HEK293 (cell line): Measurements from ENCODE around the gene IL31RA.

ENCODE experiments used
- CTCF ChIA-PET: fragments of 350-600 bp; formaldehyde crosslinking; extraction: SDS; loops from one replicate; lab custom pipeline; 2021; ENCODE audit warnings: antibody characterized with exemption; lab: Yijun Ruan, JAX
- POLR2A ChIA-PET: fragments of 300-600 bp; formaldehyde crosslinking; extraction: SDS; loops from one replicate; lab custom pipeline; 2020; ENCODE audit warnings: antibody characterized with exemption, inconsistent platforms; lab: Yijun Ruan, JAX
- H3K27ac ChIP-seq: fragments of 200-500 bp; sonication (Bioruptor generic); 2 replicates; pipeline ENCODE4 v1.5.1; 2014; ENCODE audit warnings: low read depth, low read length, control low read depth, inconsistent platforms; ENCODE audit errors: extremely low read depth
- H3K36me3 ChIP-seq, 2 experiments: fragments of 200-500 bp in 1 of 2; sonication (Bioruptor generic) in 1 of 2; 1 replicate in 1 of 2; 2 replicates in 1 of 2; pipeline ENCODE4 v1.5.1; 2014 to 2017; ENCODE audit warnings: inconsistent platforms in 2 of 2, low read length in 2 of 2; ENCODE audit not compliant: control insufficient read depth in 2 of 2, insufficient read depth in 1 of 2
- H3K4me1 ChIP-seq: fragments of 200-500 bp; sonication (Bioruptor generic); 2 replicates; pipeline ENCODE4 v1.5.1; 2014; ENCODE audit warnings: mild to moderate bottlenecking, low read length, inconsistent platforms; ENCODE audit not compliant: control insufficient read depth, insufficient read depth
- H3K4me3 ChIP-seq: 2 replicates; pipeline ENCODE4 v1.5.1; 2011; ENCODE audit warnings: low read depth, mild to moderate bottlenecking, control low read depth, low read length, moderate library complexity
- H3K9me3 ChIP-seq: fragments of 200-500 bp; sonication (Bioruptor generic); 2 replicates; pipeline ENCODE4 v1.5.1; 2014; ENCODE audit warnings: low read depth, low read length, inconsistent platforms; ENCODE audit not compliant: control insufficient read depth, insufficient read depth
- ATF2 ChIP-seq: fragments of 450-650 bp; formaldehyde crosslinking; IDR thresholded peaks from 2 replicates; pipeline ENCODE4 v1.5.1; 2016; ENCODE audit warnings: missing biosample characterization, missing genetic modification characterization, low read depth
- HOXD13 ChIP-seq: sonication (generic); formaldehyde crosslinking; IDR thresholded peaks from 2 replicates; pipeline ENCODE4 v1.8.0; 2022; ENCODE audit warnings: missing genetic modification reagents, borderline replicate concordance
- KLF8 ChIP-seq: fragments of 450-650 bp; formaldehyde crosslinking; IDR thresholded peaks from 2 replicates; pipeline ENCODE4 v1.5.1; 2016; ENCODE audit warnings: missing biosample characterization, missing genetic modification characterization
- MYNN ChIP-seq: fragments of 450-650 bp; formaldehyde crosslinking; IDR thresholded peaks from 2 replicates; pipeline ENCODE4 v1.5.1; 2016; ENCODE audit warnings: missing biosample characterization, missing genetic modification characterization, borderline replicate concordance
- MZF1 ChIP-seq: fragments of 450-650 bp; formaldehyde crosslinking; IDR thresholded peaks from 2 replicates; pipeline ENCODE4 v1.5.1; 2017; ENCODE audit warnings: missing biosample characterization, missing genetic modification characterization, borderline replicate concordance
- SP7 ChIP-seq: fragments of 450-650 bp; formaldehyde crosslinking; IDR thresholded peaks from 2 replicates; pipeline ENCODE4 v1.5.1; 2016; ENCODE audit warnings: missing biosample characterization, missing genetic modification characterization
- ZFP3 ChIP-seq: fragments of 450-650 bp; formaldehyde crosslinking; IDR thresholded peaks from 2 replicates; pipeline ENCODE4 v1.5.1; 2016; ENCODE audit warnings: low read depth, missing biosample characterization, missing genetic modification characterization
- ZFP37 ChIP-seq: fragments of 450-650 bp; formaldehyde crosslinking; IDR thresholded peaks from 2 replicates; pipeline ENCODE4 v1.5.1; 2016; ENCODE audit warnings: missing biosample characterization, missing genetic modification characterization
- ZFP41 ChIP-seq: fragments of 450-650 bp; formaldehyde crosslinking; IDR thresholded peaks from 2 replicates; pipeline ENCODE4 v1.5.1; 2016; ENCODE audit warnings: missing biosample characterization, missing genetic modification characterization, borderline replicate concordance
- ZNF174 ChIP-seq: fragments of 450-650 bp; formaldehyde crosslinking; IDR thresholded peaks from 2 replicates; pipeline ENCODE4 v1.5.0; 2017; ENCODE audit warnings: missing biosample characterization, mild to moderate bottlenecking, missing genetic modification characterization
- ZNF19 ChIP-seq: fragments of 450-650 bp; formaldehyde crosslinking; IDR thresholded peaks from 2 replicates; pipeline ENCODE4; 2016; ENCODE audit warnings: missing biosample characterization, missing genetic modification characterization, low read depth
- ZNF202 ChIP-seq: fragments of 450-650 bp; formaldehyde crosslinking; IDR thresholded peaks from 2 replicates; pipeline ENCODE4 v1.5.1; 2016; ENCODE audit warnings: missing biosample characterization, missing genetic modification characterization, borderline replicate concordance
- ZNF211 ChIP-seq: fragments of 450-650 bp; formaldehyde crosslinking; IDR thresholded peaks from 2 replicates; pipeline ENCODE4 v1.5.1; 2016; ENCODE audit warnings: low read depth, missing biosample characterization, missing genetic modification characterization
- ZNF239 ChIP-seq: fragments of 450-650 bp; formaldehyde crosslinking; IDR thresholded peaks from 2 replicates; pipeline ENCODE4 v1.5.1; 2016; ENCODE audit warnings: missing biosample characterization, missing genetic modification characterization
- ZNF341 ChIP-seq: fragments of 450-650 bp; formaldehyde crosslinking; IDR thresholded peaks from 2 replicates; pipeline ENCODE4; 2016; ENCODE audit warnings: low read depth, missing biosample characterization, missing genetic modification characterization
- TF ChIP-seq, protein P1 (sequence below): fragments of 450-650 bp; IDR thresholded peaks from 2 replicates; pipeline ENCODE4 v1.5.1; 2018; ENCODE audit warnings: missing biosample characterization, missing genetic modification characterization
- TF ChIP-seq, protein P2 (sequence below): fragments of 450-650 bp; formaldehyde crosslinking; IDR thresholded peaks from 2 replicates; pipeline ENCODE4 v1.5.1; 2017; ENCODE audit warnings: missing biosample characterization, missing genetic modification characterization
- TF ChIP-seq, protein P3 (sequence below): fragments of 450-650 bp; IDR thresholded peaks from 2 replicates; pipeline ENCODE4 v1.5.1; 2018; ENCODE audit warnings: missing biosample characterization, mild to moderate bottlenecking, missing genetic modification characterization

The IL31RA gene

GRCh38 chr5:55932700-55933099 is 81.5 kb downstream of the IL31RA start:
- ChIA-PET POLR2A (no interaction called here), CTCF (interaction anchor here (0.6 to 1.7 kb wide), 5 partner anchors 114 to 332 kb away, joined by 3 to 5 read pairs (median 3); no protein-coding TSS in a partner anchor)
- Histone ChIP-seq H3K36me3 (no peaks in the 10 kb centered on the region), H3K9me3 (no peaks in the 10 kb centered on the region), H3K4me1 (no peaks in the 10 kb centered on the region), H3K4me3 (no peak overlapping the region), H3K27ac (no peak overlapping the region)
- TF ChIP-seq ZNF202, result no peak
- no peak for TF ChIP-seq ZNF174 (tag by site-specific recombination)
- TF ChIP-seq HOXD13 (CRISPR knock-in tag), result no peak
- TF ChIP-seq, protein P1, sequence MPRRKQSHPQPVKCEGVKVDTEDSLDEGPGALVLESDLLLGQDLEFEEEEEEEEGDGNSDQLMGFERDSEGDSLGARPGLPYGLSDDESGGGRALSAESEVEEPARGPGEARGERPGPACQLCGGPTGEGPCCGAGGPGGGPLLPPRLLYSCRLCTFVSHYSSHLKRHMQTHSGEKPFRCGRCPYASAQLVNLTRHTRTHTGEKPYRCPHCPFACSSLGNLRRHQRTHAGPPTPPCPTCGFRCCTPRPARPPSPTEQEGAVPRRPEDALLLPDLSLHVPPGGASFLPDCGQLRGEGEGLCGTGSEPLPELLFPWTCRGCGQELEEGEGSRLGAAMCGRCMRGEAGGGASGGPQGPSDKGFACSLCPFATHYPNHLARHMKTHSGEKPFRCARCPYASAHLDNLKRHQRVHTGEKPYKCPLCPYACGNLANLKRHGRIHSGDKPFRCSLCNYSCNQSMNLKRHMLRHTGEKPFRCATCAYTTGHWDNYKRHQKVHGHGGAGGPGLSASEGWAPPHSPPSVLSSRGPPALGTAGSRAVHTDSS, result no peak
- no peak for TF ChIP-seq ZNF239
- TF ChIP-seq KLF8 (tag by site-specific recombination), result no peak
- TF ChIP-seq ZNF341 (tag by site-specific recombination), result no peak
- no peak for TF ChIP-seq MZF1 (tag by site-specific recombination)

- H3K4me1 ChIP-seq, result no peaks in the 10 kb centered on the region
- ChIA-PET POLR2A (no interaction called here), CTCF (interaction anchor here (0.6 to 1.7 kb wide), 4 partner anchors 114 to 336 kb away, joined by 3 to 5 read pairs (median 4); no protein-coding TSS in a partner anchor)
- TF ChIP-seq, protein P2, sequence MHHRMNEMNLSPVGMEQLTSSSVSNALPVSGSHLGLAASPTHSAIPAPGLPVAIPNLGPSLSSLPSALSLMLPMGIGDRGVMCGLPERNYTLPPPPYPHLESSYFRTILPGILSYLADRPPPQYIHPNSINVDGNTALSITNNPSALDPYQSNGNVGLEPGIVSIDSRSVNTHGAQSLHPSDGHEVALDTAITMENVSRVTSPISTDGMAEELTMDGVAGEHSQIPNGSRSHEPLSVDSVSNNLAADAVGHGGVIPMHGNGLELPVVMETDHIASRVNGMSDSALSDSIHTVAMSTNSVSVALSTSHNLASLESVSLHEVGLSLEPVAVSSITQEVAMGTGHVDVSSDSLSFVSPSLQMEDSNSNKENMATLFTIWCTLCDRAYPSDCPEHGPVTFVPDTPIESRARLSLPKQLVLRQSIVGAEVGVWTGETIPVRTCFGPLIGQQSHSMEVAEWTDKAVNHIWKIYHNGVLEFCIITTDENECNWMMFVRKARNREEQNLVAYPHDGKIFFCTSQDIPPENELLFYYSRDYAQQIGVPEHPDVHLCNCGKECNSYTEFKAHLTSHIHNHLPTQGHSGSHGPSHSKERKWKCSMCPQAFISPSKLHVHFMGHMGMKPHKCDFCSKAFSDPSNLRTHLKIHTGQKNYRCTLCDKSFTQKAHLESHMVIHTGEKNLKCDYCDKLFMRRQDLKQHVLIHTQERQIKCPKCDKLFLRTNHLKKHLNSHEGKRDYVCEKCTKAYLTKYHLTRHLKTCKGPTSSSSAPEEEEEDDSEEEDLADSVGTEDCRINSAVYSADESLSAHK, result no peak
- TF ChIP-seq ZFP3 (tag by site-specific recombination) (no peak), ZFP37 (tag by site-specific recombination) (no peak), ZNF211 (no peak), SP7 (tag by site-specific recombination) (no peak), MYNN (no peak), ZNF19 (no peak), ZFP41 (tag by site-specific recombination) (no peak)
- no peaks in the 10 kb centered on the region for H3K36me3 ChIP-seq
- no peak overlapping the region for H3K27ac ChIP-seq
- H3K9me3 ChIP-seq, result no peaks in the 10 kb centered on the region
- H3K4me3 ChIP-seq, result no peak overlapping the region
Measured at GRCh38 chr5:55933377-55934114, 82.4 kb downstream of the IL31RA start.

- Histone ChIP-seq H3K36me3 (no peaks in the 10 kb centered on the region), H3K27ac (no peak overlapping the region), H3K4me1 (no peaks in the 10 kb centered on the region), H3K4me3 (no peak overlapping the region), H3K9me3 (no peaks in the 10 kb centered on the region)
- ChIA-PET POLR2A (no interaction called here), CTCF (interaction anchor here (0.6 to 5.4 kb wide), 5 partner anchors 21 to 336 kb away, joined by 4 to 110 read pairs (median 12); no protein-coding TSS in a partner anchor)
- TF ChIP-seq, protein P3, sequence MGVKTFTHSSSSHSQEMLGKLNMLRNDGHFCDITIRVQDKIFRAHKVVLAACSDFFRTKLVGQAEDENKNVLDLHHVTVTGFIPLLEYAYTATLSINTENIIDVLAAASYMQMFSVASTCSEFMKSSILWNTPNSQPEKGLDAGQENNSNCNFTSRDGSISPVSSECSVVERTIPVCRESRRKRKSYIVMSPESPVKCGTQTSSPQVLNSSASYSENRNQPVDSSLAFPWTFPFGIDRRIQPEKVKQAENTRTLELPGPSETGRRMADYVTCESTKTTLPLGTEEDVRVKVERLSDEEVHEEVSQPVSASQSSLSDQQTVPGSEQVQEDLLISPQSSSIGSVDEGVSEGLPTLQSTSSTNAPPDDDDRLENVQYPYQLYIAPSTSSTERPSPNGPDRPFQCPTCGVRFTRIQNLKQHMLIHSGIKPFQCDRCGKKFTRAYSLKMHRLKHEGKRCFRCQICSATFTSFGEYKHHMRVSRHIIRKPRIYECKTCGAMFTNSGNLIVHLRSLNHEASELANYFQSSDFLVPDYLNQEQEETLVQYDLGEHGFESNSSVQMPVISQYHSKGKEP (tag by site-specific recombination), result no peak
- 0 out of 2 replicates have a peak, but pooled peaks have one; percentile 4 for TF ChIP-seq ATF2
- TF ChIP-seq, all 188 proteins: peak for 1
Measured at GRCh38 chr5:55934115-55934613, 83.0 kb downstream of the IL31RA start.
